Stimulated activated CD4-positive, alpha-beta T cell treated with anti-CD3 and anti-CD28 coated beads, Interleukin-15, amount 100 ng/mL, for 24 hours (primary cell): ENCODE data around the gene CYP2S1.
A peak's percentile ranks its signal among the peaks of the same experiment; 100 is the strongest.

ENCODE experiments used
- DNase-seq: peaks from one replicate; pipeline ENCODE4 v3.0.0-alpha.2; 2020

The CYP2S1 gene

DNA sequence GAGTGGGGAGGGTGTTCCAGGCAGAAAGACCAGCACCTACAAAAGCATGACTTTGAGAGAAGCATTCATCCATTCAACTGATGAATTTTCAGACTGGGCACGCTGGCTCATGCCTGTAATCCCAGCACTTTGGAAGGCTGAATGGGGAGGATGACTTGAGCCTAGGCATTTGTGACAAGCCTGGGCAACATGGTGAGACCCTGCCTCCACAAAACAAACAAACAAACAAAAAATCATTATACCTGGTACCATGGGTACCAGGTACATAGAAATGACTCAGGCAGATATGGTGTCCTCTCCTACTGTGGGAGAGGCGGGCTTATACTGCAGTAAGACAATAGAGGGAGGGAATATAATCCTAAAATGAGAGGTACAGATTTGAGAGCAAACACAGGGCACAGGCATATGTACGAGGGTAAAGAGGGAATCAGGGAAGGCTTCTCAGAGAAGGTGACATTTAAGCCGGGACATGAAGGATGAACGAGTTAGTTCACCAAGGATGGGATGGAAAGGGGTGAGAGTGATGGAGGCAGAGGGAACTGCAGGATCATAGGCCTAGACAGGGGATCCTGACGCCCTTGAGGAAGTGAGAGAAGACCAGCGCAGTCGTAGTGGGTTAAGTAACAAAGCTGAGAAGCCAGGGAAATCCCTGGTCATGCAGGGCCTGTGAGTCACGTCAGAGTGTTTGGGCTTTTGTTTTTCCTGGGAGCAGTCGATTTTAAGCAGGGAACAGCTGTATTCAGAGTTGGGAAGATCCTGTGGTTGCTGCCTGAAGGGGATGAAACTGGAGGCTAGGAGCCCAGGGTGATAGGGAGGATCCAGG is 2.9 kb downstream of the CYP2S1 start:
- DNase-seq, result no peak

DNA sequence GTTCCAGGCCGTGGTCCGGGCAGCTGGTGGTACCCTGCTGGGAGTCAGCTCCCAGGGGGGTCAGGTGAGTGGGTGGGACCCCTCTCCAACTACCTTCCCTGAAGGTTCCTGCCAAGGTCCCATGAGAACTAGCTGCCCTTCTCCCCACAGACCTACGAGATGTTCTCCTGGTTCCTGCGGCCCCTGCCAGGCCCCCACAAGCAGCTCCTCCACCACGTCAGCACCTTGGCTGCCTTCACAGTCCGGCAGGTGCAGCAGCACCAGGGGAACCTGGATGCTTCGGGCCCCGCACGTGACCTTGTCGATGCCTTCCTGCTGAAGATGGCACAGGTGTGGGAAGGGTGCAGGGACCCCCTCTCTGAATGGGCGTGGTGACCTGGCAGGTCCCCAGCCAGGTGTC is 5.5 kb downstream of the CYP2S1 start:
- DNase-seq, result no peak

DNA sequence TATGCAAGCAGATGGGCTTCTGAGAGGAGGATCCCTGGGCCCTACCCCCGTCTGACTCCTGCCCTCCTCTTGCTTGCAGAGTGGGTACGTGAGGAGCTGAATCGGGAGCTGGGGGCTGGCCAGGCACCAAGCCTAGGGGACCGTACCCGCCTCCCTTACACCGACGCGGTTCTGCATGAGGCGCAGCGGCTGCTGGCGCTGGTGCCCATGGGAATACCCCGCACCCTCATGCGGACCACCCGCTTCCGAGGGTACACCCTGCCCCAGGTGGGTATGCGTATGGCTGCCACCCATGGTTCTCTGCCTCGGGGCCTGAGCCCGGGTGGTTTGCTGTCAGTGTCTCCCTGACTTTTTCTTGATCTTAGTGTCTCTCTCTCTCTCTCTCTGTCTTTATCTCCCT is 10.4 kb downstream of the CYP2S1 start:
- no peak for DNase-seq

DNA sequence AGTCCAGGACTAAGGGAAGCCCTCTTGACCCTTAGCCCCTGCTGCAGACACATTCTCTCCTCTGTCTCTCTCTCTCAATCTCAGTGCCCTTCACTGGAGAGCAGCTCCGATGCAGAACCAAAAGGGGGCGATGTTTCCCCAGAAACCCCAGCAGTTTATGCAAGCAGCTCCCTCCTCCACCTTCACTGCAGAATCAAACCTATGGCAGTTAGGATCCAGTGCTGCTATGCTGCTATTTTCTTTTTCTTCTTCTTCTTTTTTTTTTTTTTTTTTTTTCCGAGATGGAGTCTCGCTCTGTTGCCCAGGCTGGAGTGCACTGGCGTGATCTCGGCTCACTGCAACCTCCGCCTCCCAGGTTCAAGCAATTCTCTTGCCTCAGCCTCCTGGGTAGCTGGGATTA is 11.3 kb downstream of the CYP2S1 start:
- DNase-seq, result peak; percentile 86

DNA sequence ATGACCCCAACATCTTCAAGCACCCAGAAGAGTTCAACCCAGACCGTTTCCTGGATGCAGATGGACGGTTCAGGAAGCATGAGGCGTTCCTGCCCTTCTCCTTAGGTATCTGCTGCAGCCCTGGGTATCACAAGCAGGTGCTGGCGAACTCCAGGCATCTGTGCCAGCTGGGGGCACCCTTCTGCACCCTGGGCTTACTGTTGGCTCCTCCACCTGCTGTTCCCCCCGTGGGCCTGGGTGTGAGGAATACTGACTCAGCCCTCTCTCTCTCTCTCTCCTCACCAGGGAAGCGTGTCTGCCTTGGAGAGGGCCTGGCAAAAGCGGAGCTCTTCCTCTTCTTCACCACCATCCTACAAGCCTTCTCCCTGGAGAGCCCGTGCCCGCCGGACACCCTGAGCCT is 13.0 kb downstream of the CYP2S1 start:
- DNase-seq, result no peak

DNA sequence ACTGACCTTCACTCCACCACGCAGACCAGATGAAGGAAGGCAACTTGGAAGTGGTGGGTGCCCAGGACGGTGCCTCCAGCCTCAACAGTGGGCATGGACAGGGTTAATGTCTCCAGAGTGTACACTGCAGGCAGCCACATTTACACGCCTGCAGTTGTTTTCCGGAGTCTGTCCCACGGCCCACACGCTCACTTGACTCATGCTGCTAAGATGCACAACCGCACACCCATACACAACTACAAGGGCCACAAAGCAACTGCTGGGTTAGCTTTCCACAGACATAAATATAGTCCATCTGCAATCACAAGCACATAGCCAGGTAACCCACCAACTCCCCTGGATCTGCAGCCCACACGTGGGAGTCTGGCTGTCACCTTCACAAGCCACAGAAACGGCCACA is 13.4 kb downstream of the CYP2S1 start:
- DNase-seq, result no peak

DNA sequence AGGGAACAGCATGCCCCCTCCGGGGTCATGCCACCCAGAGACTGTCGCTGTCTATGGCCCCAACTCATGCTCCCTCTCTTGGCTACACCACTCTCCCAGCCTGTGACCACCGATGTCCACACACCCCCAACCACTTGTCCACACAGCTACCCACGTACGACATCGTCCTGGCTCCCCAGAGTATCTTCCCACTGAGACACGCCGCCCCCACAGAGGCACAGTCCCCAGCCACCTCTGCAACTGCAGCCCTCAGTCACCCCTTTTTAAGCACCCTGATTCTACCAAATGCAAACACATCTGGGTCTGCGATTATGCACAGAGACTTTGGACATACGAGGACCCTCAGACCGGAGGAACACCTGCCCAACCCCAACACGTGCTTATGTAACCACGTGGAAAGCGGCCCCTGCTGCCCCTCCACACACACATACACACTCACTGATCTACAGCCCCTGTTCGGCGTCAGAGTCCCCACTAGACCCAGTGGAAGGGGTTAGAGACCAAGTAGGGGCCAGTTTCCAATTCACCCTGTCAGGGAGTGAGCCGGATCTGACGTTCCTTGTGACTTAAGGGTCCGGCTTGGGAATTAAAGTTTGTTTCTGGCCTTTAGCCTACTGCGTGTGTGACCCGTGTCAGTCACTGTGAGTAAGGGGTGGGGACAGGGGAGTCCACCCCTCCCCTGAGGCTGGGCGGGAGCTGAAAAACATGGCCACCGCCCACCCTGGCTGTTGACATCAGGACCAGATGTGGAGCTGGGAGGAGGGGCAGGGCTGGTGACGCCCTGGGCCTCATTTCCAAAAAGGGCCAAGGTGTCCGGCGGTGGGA is 14.1 kb downstream of the CYP2S1 start:
- no peak for DNase-seq

DNA sequence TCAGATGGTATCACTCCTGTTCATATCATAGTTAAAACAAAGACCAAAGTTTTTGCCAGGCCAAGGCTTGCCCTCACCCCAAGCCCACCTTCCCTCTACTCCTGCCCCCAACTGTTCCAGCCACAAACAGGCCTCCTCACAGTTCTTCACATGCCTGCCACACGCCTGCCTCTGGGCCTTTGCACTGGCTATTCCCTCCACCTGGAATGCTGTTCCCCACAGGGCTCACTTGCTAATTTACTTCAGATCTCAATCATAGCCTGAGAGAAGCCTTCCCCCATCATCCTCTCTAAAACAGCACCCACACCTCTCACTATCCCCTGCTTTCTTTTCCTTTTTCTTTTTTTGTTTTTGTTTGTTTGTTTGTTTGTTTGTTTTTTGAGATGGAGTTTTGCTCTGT is 21.1 kb downstream of the CYP2S1 start:
- no peak for DNase-seq

DNA sequence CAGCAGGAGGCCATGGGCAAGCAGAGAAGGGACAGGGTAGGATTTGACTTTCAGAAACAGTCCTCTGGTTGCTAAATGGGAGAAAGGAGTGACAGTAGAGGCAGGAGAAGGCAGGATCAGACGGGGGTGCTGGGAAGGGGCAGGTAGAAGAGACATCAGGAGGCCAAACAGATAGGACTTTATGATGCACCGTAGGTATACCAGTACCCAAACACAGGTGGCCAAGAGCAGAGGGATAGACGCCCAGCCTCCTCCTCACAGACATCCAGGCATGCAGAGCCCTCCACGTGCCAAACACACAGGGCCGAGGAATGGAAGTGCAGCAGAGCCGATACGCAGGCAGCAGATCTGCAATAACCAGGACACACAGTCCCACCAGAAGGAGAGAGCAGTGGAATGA is 24.7 kb downstream of the CYP2S1 start:
- DNase-seq, result no peak

DNA sequence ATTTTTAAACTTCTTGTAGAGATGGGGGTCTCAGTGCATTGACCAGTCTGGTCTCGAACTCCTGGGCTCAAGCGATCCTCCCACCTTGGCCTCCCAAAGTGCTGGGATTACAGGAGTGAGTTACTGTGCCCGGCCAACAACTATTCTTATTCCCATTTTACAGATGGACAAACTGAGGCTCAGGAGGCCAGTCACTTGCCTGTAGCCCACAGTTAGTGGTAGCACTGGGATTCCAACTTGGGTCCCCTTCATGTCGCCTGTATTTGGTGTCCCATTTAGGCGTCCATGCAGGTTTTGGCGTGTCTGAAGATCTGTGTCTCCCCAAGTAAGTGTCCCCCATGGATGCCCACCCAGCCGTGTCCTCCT is 25.2 kb downstream of the CYP2S1 start:
- DNase-seq, result no peak

DNA sequence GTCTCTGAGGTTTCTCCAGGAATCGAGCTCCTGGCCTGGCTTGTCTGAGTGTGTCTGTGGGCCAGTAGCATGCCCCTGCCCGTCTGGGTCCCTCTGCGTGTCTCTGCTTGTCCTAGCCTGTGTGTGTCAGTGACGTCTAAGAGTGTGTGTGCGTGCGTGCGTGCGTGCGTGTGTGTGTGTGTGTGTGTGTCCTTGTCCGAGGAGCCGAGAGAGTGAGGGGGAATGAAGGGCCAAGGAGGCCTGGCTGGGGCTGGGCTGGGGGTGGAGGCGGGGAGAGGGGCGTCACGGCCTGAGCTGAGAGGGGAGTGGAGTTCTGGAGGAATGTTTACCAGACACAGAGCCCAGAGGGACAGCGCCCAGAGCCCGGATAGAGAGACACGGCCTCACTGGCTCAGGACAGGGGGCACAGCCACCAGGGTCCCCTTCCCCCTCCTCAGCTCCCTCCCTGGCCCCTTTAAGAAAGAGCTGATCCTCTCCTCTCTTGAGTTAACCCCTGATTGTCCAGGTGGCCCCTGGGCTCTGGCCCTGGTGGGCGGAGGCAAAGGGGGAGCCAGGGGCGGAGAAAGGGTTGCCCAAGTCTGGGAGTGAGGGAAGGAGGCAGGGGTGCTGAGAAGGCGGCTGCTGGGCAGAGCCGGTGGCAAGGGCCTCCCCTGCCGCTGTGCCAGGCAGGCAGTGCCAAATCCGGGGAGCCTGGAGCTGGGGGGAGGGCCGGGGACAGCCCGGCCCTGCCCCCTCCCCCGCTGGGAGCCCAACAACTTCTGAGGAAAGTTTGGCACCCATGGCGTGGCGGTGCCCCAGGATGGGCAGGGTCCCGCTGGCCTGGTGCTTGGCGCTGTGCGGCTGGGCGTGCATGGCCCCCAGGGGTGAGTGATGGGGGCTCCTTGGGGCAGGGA is 25.8 kb downstream of the CYP2S1 start, which contains the start of gene AXL:
Gene AXL (plus strand): TSS at position 609 of the 893 bp plus-strand sequence. CDS start 170 bp downstream, at position 779.
- DNase-seq, result no peak

DNA sequence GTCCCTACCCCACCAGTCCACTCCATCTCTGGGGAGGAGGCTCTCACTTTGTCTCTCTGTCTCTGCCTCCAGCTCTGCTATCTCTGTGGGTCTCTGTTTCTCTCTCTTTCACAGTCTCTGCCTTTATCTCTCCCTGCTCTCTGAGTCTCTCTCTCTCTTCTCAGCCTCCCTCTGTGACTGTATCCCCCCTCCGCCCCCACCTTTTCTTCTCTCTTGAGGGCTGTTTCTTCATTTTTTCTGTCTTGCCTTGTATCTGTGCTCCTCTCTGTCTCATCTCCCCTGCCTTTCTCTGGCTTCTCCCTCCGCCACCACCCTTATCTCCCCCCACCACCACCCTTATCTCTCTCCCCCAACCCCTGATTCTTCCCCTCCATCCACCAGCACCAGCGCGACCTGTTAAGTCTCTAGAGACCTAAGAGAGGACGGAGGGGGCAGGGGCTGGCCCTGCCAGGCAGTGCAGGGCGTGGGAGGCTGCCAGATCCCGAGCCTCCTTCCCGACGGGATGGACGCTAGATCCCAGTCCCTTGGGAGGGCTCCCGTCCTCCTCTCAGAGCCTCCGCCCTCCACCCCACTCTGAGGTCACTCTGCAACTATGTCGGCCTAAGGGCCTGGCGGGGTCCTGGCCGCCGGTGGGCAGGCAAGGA is 27.0 kb downstream of the CYP2S1 start:
- DNase-seq, result no peak

DNA sequence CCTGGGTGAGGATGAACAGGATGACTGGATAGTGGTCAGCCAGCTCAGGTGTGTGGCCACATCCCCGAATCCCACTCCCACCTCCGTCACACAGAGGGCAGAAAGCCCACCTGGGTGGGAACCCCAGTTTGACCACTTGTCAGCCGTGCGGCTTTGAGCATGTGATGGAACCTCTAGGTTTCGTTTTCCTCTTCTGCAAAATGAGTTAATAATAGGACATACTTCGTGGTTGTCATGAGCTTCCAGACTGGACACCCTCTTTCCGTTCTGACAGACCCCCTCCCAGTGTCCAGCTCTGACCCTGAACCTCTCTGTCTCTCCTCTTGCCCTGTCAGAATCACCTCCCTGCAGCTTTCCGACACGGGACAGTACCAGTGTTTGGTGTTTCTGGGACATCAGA is 27.8 kb downstream of the CYP2S1 start:
- no peak for DNase-seq

DNA sequence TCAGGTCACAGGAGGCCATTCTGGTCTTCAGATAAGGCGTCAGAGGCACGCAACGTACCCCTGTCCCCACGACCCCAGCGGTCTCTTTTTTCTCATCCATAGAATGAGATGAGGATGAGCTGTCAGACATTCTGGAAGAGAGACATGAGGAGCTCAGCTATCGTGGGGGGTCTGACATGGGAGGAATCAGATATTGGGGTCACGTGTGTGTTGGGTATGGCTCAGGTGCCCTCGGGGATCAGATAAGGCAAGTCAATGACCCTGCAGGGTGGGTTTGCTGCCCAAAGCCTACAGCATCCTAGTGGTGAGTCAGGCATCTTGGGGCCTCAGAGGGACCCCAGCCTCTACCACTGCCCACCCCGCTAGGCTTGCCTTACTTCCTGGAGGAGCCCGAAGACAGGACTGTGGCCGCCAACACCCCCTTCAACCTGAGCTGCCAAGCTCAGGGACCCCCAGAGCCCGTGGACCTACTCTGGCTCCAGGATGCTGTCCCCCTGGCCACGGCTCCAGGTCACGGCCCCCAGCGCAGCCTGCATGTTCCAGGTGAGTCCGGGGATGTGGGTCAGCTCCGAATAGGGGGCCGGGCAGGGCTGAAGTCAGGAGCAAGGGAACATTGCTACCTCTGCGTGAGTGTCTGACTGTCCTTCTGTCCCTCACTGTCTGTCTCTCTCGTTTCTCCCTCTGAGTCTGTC is 28.6 kb downstream of the CYP2S1 start:
- DNase-seq, result no peak

DNA sequence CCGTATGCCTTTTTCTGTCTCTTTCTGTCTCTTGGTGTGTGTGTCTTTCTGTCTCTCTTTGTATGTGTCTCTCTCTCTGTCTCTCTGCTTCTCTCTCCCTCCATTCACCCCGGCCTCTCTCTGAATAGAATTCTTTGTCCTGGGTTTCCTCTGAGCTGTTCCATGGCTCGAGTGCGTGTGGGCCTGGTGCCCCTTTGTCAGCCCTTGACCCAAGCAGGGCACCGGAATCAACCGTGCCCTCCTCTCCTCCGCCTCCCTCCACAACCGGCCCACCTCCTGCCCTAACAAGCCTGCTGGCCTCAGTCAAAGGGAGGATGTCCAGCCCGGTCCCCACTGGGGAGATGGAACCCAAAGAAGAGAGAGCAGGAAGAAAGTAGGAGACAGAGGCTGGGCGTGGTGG is 29.2 kb downstream of the CYP2S1 start:
- DNase-seq, result no peak

DNA sequence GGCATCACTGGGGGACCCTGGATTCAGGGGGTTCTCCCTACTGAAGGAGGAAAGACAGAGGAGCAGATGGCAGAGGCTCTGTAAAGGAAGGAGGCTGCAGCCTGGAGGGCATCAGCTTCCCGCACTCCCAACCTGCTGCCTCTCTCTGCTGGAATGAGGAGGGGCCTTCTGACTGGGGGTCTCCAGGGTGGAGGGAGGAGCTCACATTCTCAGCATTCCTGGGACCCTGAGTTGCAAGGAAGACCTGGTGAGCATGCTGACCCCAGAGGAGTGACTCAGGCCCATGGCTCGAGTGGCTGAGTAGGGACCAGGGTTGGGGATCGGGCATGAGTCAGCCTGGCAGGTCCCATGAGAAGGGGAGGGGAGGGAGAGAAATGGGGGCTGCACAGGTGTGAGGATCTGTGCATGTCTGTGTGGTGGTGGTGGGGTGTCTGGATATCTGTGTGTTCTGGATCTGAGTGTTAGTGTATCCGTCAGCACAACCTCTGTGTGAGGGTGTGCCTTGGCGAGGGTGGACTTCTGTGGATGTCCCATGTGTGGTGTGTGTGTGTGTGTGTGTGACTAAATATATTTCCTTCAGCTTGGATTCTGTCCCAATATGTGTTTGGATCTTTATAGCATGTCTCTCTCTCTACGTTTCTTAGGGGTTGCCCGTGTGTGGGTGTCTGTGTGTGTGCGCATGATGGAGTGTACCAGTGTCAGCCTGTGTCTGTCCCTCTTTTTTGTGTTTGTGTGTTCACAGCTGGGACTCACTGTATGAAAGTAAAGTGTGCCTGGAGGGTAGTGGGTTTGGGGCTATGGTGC is 30.6 kb downstream of the CYP2S1 start:
- no peak for DNase-seq

DNA sequence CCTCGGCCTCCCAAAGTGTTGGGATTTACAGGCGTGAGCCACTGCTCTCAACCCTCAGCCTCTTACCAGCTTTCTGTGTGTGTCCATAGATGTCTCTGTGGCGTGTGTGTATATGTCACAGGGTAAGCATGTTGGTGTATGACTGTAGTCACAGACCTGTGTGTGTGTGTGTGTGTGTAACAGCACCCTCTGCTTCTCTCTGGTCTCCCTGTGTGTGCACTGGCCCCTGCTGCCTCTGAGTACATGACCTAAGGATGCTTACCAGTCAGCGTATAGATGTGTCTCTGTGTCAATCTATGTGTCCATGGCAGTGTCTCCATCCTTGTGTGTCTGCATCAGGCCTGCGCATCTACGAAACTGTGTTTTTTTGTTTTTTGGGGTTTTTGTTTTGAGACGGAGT is 31.6 kb downstream of the CYP2S1 start:
- DNase-seq, result no peak

DNA sequence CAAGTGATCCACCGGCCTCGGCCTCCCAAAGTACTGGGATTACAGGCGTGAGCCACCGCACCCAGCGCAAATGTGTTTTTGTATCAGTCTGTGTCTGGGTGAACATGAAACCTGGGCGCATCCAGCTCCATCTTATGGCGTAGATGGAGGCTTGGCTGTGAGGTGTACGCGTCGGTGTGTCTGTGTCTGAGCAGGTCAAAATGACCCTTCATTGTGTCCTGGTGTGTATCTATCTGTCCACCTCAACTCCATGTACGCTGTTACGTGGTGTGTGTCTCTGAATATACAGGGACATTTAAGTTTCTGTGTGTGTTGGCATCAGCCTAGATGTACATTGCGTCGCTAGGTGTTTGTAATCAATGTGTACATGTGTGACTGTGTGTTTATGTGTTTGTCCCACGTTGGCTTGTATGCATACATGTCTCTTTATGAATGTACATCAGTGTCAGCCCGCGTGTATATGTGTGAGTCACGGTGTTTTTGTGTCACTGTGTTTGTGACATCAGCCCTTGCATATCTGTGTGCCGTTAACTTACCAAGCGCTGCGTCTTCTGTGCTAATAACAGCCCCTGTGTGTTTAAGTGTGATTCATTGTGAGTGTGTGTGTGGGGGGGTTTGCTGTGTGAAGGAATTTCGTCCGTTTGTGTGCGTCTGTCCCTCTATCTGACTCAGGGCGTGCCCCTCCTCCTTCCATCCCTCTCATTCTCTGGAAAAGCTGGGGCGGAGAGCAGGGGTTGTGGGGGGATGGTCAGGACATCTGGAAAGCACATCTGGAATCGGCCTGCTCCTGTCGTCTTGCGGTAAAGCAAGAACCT is 32.4 kb downstream of the CYP2S1 start:
- DNase-seq, result peak; percentile 62

DNA sequence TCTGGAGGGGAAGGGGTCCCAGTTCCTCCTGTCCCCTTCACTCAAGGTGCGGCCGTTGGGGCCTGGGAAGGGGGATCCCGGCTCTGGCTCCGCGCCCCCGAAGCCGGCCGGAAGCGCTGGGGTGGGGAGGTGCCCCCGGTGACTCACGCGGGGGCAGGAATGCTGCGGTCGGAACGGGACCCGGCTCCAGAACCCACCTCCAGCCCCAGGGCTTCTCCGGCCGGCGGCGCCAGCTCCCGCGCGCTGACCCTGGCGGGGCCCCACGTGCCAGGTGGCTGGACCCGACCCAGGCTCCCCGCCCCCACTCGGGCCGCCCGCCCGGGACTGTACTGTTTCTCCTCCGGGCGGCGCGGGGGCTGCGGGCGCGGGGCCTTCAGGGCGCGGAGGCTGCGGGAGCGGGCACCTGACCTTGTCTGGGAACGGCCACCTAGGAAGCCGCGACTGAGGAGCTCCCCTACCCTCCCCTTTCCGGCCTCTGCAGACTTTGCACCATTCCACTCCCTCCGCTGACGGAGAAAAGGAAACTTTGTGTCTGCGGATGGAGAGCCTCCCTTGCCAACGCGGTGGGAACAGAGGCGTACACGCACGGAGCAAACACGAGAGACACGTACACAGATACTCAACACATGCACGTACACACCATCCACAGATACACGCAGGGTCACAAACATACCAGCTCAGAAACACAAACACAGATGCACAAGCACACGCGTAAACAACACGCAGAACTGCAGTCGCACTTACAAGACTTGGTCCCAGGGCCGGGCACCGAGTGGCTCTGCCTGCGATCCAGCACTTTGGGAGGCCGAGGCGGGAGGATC is 33.2 kb downstream of the CYP2S1 start:
- peak; percentile 60 for DNase-seq
